HG02623 (cell line): ENCODE measurements around the gene CENPH.
"Not testable (repeated sequence)": the region's sequence is repeated elsewhere in the genome, so short reads cannot be mapped to it uniquely, and the experiment has no call there.

Experiments used
- ATAC-seq: cut with Tn5 transposase; IDR thresholded peaks from one replicate; pipeline ENCODE4 v1.9.1; 2021; ENCODE audit warnings: moderate library complexity; ENCODE audit not compliant: unreplicated experiment

CENPH gene

GRCh38 chr5:69245031-69245430 lies 55.6 kb downstream of the CENPH start:
- ATAC-seq: no peak

GRCh38 chr5:69248019-69248418 lies 58.6 kb downstream of the CENPH start:
- no peak for ATAC-seq

GRCh38 chr5:69250593-69250992 lies 61.2 kb downstream of the CENPH start:
- ATAC-seq: no peak

- ATAC-seq: no peak
Observed at GRCh38 chr5:69252437-69252836, 63.1 kb downstream of the CENPH start.

GRCh38 chr5:69255940-69256339 lies 66.6 kb downstream of the CENPH start:
- ATAC-seq: not testable (repeated sequence)

- no peak for ATAC-seq
Observed at GRCh38 chr5:69257577-69257976, 68.2 kb downstream of the CENPH start.
